Progenitor cell of endocrine pancreas (in vitro differentiated cells): ENCODE results near the gene ALDOC. TPM values are rescaled to one million over a fixed set of nuclear protein-coding genes. Genes with fewer than 3 reads are reported as not detected.
"Not testable (repeated sequence)": the region's sequence is repeated elsewhere in the genome, so short reads cannot be mapped to it uniquely, and the experiment has no call there.

Experiments
- DNase-seq: peaks from one replicate; pipeline ENCODE4 v3.0.0; 2021; ENCODE audit warnings: low spot score; ENCODE audit not compliant: unreplicated experiment
- H3K27ac Mint-ChIP-seq: 2 replicates; pipeline ENCODE4 v1.8.0; 2021; ENCODE audit warnings: mild to moderate bottlenecking, moderate library complexity, mixed read lengths
- H3K27me3 Mint-ChIP-seq: 2 replicates; pipeline ENCODE4 v1.8.0; 2021; ENCODE audit warnings: mixed read lengths
- H3K36me3 Mint-ChIP-seq: 2 replicates; pipeline ENCODE4 v1.8.0; 2022; ENCODE audit warnings: mixed read lengths; ENCODE audit not compliant: insufficient read depth
- H3K4me1 Mint-ChIP-seq: 2 replicates; pipeline ENCODE4 v1.8.0; 2021; ENCODE audit warnings: low read depth, mixed read lengths
- H3K4me3 Mint-ChIP-seq: 2 replicates; pipeline ENCODE4 v1.8.0; 2021; ENCODE audit warnings: low read depth, mild to moderate bottlenecking, moderate library complexity, mixed read lengths
- H3K9me3 Mint-ChIP-seq: 2 replicates; pipeline ENCODE4 v1.8.0; 2021; ENCODE audit warnings: low read depth, mixed read lengths
- total RNA-seq: library from RNA; stranded (reverse); gene quantifications from 2 replicates; pipeline ENCODE4 v1.2.1, GENCODE V29; 2021
- TF ChIP-seq, protein P1 (sequence below): fragments of 200-600 bp; sonication (generic); IDR thresholded peaks from one replicate; pipeline ENCODE4 v1.5.0; 2021; ENCODE audit warnings: antibody characterized with exemption, mild to moderate bottlenecking; ENCODE audit not compliant: unreplicated experiment

The ALDOC gene
- total RNA-seq, 1 donor from 2014 or later = 4.8 TPM

DNA sequence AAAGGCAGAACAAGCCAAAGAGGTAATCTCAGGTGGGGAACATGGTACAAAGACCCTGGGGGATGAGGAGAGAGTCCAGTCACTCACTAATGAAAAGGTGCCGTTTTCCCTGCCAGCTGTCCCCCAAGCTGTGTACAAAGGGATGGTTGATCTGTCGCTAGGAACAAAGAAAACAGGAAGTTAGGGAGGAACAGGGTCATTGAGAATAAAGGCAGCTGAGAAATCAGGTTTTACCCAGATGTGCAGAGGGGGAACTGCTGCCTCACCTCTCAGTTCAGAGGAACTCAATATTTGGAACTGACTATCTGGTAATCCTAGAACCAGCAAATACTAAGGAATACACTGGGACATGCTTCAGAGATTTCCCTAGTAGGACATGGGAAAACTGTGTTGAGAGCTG lies 35.8 kb upstream of the ALDOC start:
- Mint-ChIP-seq H3K4me1 (no peaks in the 10 kb centered on the region), H3K4me3 (no peak overlapping the region), H3K9me3 (no peaks in the 10 kb centered on the region), H3K27me3 (no peaks in the 10 kb centered on the region), H3K27ac (no peak overlapping the region), H3K36me3 (peaks cover 26% of the 10 kb centered on the region)
- TF ChIP-seq, protein P1, sequence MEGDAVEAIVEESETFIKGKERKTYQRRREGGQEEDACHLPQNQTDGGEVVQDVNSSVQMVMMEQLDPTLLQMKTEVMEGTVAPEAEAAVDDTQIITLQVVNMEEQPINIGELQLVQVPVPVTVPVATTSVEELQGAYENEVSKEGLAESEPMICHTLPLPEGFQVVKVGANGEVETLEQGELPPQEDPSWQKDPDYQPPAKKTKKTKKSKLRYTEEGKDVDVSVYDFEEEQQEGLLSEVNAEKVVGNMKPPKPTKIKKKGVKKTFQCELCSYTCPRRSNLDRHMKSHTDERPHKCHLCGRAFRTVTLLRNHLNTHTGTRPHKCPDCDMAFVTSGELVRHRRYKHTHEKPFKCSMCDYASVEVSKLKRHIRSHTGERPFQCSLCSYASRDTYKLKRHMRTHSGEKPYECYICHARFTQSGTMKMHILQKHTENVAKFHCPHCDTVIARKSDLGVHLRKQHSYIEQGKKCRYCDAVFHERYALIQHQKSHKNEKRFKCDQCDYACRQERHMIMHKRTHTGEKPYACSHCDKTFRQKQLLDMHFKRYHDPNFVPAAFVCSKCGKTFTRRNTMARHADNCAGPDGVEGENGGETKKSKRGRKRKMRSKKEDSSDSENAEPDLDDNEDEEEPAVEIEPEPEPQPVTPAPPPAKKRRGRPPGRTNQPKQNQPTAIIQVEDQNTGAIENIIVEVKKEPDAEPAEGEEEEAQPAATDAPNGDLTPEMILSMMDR = no peak
- DNase-seq = no peak

DNA sequence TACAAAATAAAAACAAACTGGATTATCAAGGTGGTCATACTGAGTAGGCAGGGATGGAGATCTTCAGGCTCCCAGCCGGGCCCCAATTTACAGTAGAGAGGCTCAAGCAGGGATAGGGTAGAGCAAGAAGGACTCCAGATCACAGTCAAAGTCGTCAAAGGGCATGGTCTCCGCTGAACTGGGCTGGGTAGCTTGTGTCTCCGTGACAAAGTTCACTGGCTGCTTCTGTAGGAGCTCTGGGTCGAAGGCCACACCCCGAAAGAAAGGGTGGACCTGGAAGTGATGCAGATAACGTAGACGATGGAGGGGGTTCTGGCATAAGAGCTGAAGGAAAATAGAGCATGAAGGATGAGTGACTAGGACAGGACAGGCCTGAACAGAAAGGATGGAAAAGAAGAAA lies 33.7 kb upstream of the ALDOC start:
- Mint-ChIP-seq H3K27me3 (no peaks in the 10 kb centered on the region), H3K27ac (no peak overlapping the region), H3K4me1 (no peaks in the 10 kb centered on the region), H3K9me3 (no peaks in the 10 kb centered on the region), H3K36me3 (peaks cover 18% of the 10 kb centered on the region), H3K4me3 (no peak overlapping the region)
- TF ChIP-seq, protein P1 = no peak
- DNase-seq = no peak

DNA sequence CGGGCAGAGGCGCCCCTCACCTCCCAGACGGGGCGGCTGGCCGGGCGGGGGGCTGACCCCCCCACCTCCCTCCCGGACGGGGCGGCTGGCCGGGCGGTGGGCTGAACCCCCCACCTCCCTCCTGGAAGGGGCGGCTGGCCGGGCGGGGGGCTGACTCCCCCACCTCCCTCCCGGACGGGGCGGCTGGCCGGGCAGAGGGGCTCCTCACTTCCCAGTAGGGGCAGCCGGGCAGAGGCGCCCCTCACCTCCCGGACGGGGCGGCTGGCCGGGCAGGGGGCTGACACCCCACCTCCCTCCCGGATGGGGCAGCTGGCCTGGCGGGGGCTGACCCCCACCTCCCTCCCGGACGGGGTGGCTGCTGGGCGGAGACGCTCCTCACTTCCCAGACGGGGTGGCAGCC lies 27.3 kb upstream of the ALDOC start:
- H3K4me3 Mint-ChIP-seq, H3K27ac Mint-ChIP-seq, H3K4me1 Mint-ChIP-seq, DNase-seq, H3K9me3 Mint-ChIP-seq, H3K27me3 Mint-ChIP-seq: not testable (repeated sequence)
- H3K36me3 Mint-ChIP-seq = peaks cover 12% of the 10 kb centered on the region

DNA sequence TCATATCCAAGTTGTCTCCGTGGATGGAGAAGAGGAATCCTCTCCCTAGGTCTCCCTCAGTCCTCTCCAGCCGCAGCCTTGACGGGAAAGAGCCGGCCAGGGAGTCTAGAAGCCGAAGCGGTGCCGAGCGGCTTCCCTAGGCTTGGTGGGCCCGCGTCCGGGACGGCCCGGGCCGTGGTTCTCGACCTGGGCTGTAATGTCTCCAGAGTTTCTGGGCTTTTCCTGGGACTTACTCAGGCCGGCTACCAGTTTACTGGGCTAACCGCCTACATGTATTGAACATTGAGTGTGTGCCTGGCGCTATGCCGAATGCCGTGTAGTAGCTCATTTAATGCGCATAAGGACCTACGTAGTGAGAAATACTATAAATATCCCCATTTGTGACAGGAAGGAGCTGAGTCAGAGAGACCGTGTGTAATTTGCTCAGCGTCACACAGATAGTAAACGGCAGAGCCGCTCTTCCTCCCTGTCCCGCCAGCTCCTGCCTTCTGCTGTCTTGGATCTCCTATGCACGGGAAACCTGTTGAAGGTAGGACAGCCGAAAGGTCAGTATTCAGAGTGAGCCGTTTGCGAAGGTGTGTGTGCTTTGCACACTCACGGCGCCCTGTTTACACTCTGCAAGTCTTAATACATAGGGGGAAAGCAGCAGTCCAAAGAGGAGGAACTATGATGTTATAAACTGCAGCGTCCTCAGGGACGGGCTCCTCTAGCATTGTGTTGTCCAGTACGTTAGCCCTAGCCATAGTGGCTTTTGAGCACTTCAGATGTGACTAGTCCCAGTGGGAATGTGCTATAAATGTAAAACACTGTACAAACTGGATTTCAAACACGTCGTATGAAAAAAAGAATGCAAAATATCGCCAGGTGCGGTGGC lies 22.9 kb upstream of the ALDOC start:
- DNase-seq = no peak
- Mint-ChIP-seq H3K36me3 (peaks cover 4% of the 10 kb centered on the region), H3K9me3 (no peaks in the 10 kb centered on the region), H3K4me1 (peaks cover 18% of the 10 kb centered on the region), H3K27ac (peak overlapping the region; percentile 79), H3K4me3 (peak overlapping the region; percentile 81), H3K27me3 (no peaks in the 10 kb centered on the region)
- TF ChIP-seq, protein P1 = no peak

DNA sequence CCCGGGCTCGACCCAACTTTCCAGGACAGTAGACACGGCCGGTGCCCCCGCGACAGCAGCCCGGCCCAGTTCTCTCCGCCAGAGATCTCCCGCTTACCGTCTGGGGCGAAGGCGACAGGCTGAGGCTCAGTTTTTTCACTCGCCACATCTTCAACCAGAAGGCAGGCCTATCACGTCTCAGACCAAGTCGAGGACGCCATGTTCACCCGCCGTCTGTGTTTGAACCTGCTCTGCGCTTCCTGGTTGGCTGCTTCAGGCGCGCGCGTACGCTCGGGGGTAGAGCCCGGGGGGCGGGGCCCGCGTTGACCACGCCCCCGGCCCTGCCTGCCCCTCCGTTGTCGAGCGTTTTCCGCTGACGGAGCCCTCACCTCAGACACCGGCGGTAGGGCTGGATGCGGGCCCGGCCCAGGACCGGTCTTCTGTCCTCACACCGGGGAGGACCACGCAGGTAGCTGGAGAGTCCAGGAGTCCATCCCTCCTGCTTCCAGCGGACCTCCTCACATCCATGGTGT lies 22.2 kb upstream of the ALDOC start, which contains the start of gene SPAG5:
TSS of gene SPAG5 (minus strand) at position 227 of the 512 bp plus-strand sequence. CDS start at position 148, 79 bp downstream.
- H3K4me3 Mint-ChIP-seq = peak within 1 kb of the TSS; percentile 81
- DNase-seq = peak; percentile 88
- peak within 1 kb of the TSS; percentile 91 for H3K27ac Mint-ChIP-seq
- no peaks in the 10 kb centered on the region for H3K27me3 Mint-ChIP-seq
- TF ChIP-seq, protein P1 = no peak
- peaks cover 3% of the 10 kb centered on the region for H3K36me3 Mint-ChIP-seq
- H3K4me1 Mint-ChIP-seq = peaks cover 18% of the 10 kb centered on the region
- H3K9me3 Mint-ChIP-seq = no peaks in the 10 kb centered on the region

DNA sequence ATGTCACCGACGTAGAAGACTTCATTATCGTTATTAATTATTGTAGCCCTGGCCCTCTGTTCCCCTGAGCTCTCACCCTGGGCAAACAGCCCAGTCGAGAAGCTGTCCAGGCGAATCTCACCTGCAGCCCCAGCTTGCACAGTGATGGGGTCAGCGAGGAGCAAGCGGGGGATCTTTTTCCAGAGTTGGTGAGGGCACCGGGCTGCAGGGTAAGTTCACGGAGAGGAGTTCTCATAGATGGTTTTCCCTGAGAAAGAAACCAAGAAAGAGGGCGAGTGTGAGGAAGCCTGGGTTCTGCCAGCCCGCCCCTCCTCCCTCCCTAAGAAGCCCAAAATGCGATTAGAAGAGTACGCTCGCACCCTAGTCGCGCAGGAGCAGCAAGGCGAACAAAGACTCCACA lies 21.7 kb upstream of the ALDOC start:
- TF ChIP-seq, protein P1 = no peak
- H3K4me3 Mint-ChIP-seq = peak overlapping the region; percentile 81
- no peaks in the 10 kb centered on the region for H3K27me3 Mint-ChIP-seq
- DNase-seq = no peak
- peak overlapping the region; percentile 91 for H3K27ac Mint-ChIP-seq
- no peaks in the 10 kb centered on the region for H3K36me3 Mint-ChIP-seq
- H3K9me3 Mint-ChIP-seq = no peaks in the 10 kb centered on the region
- H3K4me1 Mint-ChIP-seq = peaks cover 14% of the 10 kb centered on the region
